GM12878 (cell line): ENCODE measurements around the gene PCDHGA7.

ENCODE experiments used
- CHD1 ChIP-seq: IDR thresholded peaks from 2 replicates; pipeline ENCODE4 v1.6.1; 2012; ENCODE audit warnings: low read depth, low read length, improper control_type of control experiment
- CREM ChIP-seq: IDR thresholded peaks from 2 replicates; pipeline ENCODE4 v1.6.1; 2014; ENCODE audit warnings: antibody characterized with exemption, low read depth
- TF ChIP-seq, protein P1 (sequence below): fragments of 450-650 bp; IDR thresholded peaks from 2 replicates; pipeline ENCODE4 v1.6.1; 2017; ENCODE audit warnings: mild to moderate bottlenecking, low read depth, inconsistent platforms; ENCODE audit not compliant: poor library complexity, severe bottlenecking

DNA sequence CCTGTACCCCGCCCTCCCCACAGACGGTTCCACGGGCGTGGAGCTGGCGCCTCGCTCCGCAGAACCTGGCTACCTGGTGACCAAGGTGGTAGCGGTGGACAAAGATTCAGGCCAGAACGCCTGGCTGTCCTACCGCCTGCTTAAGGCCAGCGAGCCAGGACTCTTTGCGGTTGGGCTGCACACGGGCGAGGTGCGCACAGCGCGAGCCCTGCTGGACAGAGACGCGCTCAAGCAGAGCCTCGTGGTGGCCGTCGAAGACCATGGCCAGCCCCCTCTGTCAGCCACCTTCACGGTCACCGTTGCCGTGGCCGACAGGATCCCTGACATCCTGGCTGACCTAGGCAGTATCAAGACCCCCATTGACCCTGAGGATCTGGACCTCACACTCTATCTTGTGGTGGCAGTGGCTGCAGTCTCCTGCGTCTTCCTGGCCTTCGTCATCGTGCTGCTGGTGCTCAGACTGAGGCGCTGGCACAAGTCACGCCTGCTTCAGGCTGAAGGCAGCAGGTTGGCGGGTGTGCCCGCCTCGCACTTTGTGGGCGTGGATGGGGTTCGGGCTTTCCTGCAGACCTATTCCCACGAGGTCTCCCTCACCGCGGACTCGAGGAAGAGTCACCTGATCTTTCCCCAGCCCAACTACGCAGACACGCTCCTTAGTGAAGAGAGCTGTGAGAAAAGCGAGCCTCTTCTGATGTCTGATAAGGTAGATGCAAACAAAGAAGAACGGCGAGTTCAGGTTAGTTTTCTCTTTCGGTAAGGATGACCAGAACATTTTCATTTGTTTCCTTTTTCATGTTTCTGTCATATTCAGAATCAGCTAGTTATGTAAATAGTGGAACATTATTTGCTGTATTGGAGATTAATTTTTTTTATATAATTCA, 16.3 kb upstream of the PCDHGA7 start:
- TF ChIP-seq CREM (no peak), CHD1 (no peak)
- TF ChIP-seq, protein P1, sequence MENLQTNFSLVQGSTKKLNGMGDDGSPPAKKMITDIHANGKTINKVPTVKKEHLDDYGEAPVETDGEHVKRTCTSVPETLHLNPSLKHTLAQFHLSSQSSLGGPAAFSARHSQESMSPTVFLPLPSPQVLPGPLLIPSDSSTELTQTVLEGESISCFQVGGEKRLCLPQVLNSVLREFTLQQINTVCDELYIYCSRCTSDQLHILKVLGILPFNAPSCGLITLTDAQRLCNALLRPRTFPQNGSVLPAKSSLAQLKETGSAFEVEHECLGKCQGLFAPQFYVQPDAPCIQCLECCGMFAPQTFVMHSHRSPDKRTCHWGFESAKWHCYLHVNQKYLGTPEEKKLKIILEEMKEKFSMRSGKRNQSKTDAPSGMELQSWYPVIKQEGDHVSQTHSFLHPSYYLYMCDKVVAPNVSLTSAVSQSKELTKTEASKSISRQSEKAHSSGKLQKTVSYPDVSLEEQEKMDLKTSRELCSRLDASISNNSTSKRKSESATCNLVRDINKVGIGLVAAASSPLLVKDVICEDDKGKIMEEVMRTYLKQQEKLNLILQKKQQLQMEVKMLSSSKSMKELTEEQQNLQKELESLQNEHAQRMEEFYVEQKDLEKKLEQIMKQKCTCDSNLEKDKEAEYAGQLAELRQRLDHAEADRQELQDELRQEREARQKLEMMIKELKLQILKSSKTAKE, result no peak
